ENCODE measurements around the gene WHAMM. TPM values are rescaled to one million over a fixed set of nuclear protein-coding genes. Genes with fewer than 3 reads are reported as not detected.

Gene WHAMM
- 7.2 TPM for total RNA-seq

GRCh38 chr15:82809308-82810060 lies at the start of gene WHAMM:
Gene WHAMM, plus strand, starts transcription at chr15:82809628. Its CDS starts 99 bp downstream, at chr15:82809727.

GRCh38 chr15:82805994-82806406 lies 3.4 kb upstream of the WHAMM start, which contains the start of gene FSD2:
Gene FSD2, minus strand, starts transcription at chr15:82806069. Its CDS starts 18,679 bp downstream, at chr15:82787390.

Other genes with a start within 250 kb of the WHAMM start
- gene CPEB1, start 162.3 kb upstream of the WHAMM start, total RNA-seq = 9.8 TPM
- gene AP3B2, start 99.8 kb upstream of the WHAMM start, total RNA-seq = 30.6 TPM
- 2.9 TPM for gene FSD2, start 3.6 kb upstream of the WHAMM start, total RNA-seq
- gene HOMER2, start 143.1 kb downstream of the WHAMM start, total RNA-seq = 64.8 TPM
- gene RAMAC, start 176.6 kb downstream of the WHAMM start, total RNA-seq = 34.7 TPM
- gene C15orf40, start 202.0 kb downstream of the WHAMM start, total RNA-seq = 24.6 TPM